Measurements from ENCODE around the gene ABR.
"Not testable (repeated sequence)": the region's sequence is repeated elsewhere in the genome, so short reads cannot be mapped to it uniquely, and the experiment has no call there.

Gene ABR

GRCh38 chr17:1122533-1123392 lies 57.0 kb downstream of the ABR start:
- DNase-seq (ENCODE audit: low spot score) = peak; percentile 65

- not testable (repeated sequence) for DNase-seq (ENCODE audit: low spot score)
These were observed 58.4 kb downstream of the ABR start for GRCh38 chr17:1121442-1121817.

GRCh38 chr17:1120596-1121441 lies 59.0 kb downstream of the ABR start:
- DNase-seq (ENCODE audit: low spot score) = no peak

DNA sequence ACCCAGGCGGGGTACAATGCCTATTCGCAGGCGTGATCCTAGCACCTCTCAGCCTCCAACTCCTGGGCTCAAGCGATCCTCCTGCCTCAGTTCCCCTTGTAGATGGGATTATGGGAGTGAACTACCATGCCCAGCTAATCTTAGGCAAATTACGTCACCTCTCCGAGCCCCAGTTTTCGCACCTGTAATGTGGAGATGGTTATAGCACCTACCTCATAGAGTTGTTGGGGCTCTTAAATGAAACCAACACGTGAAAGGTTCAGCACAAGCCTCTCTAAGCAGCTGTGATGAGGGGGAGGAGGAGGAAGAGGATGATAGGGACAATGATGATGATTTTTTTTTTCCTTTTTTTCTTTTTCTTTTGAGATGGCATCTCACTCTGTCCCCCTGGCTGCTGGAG lies 59.9 kb downstream of the ABR start:
- no peak for DNase-seq (ENCODE audit: low spot score)

DNA sequence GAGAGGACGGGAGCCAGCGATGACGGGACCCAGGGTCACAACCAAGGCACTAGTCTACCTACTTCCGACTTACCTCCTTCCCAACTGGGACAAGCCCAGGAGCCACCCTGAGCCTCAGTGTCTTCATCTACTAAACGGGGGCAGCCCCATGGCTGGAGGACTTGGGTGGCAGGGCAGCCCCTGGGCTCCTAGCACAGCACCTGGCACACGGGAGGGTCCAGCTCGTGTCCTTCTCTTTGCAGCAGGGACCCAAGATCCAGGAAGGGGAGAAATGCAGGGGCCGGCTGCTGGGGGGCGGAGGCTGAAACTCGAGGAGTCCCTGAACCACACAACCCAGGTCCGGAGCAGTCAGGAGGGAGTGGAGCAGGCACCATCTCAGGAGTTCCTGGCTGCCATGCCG lies 63.2 kb downstream of the ABR start:
- no peak for DNase-seq (ENCODE audit: low spot score)

GRCh38 chr17:1112875-1113274 lies 66.9 kb downstream of the ABR start:
- no peak for DNase-seq (ENCODE audit: low spot score)

- no peak for DNase-seq (ENCODE audit: low spot score)
These were observed 68.0 kb downstream of the ABR start for GRCh38 chr17:1111599-1112443.

- DNase-seq (ENCODE audit: low spot score) = no peak
These were observed 68.8 kb downstream of the ABR start for GRCh38 chr17:1110862-1111598.

GRCh38 chr17:1110541-1110861 lies 69.3 kb downstream of the ABR start:
- no peak for DNase-seq (ENCODE audit: low spot score)

GRCh38 chr17:1109606-1110540 lies 69.9 kb downstream of the ABR start:
- DNase-seq (ENCODE audit: low spot score) = peak; percentile 51

GRCh38 chr17:1108765-1109605 lies 70.8 kb downstream of the ABR start:
- DNase-seq (ENCODE audit: low spot score) = no peak

DNA sequence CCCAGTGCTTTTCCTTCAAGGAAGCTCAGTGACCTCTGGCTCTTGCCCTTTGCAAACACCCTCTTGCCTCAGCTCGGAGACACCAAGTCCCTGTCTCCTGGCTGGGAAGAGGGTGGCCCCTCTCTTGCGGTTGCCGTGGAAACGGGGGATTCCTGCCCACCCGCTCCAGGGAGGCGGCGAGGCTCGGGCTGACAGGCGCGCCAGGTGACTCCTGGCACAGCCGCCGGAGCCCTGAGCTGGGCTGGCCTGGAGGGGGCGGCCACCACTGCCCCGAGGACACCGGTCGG lies 71.4 kb downstream of the ABR start:
- peak; percentile 46 for DNase-seq (ENCODE audit: low spot score)

DNA sequence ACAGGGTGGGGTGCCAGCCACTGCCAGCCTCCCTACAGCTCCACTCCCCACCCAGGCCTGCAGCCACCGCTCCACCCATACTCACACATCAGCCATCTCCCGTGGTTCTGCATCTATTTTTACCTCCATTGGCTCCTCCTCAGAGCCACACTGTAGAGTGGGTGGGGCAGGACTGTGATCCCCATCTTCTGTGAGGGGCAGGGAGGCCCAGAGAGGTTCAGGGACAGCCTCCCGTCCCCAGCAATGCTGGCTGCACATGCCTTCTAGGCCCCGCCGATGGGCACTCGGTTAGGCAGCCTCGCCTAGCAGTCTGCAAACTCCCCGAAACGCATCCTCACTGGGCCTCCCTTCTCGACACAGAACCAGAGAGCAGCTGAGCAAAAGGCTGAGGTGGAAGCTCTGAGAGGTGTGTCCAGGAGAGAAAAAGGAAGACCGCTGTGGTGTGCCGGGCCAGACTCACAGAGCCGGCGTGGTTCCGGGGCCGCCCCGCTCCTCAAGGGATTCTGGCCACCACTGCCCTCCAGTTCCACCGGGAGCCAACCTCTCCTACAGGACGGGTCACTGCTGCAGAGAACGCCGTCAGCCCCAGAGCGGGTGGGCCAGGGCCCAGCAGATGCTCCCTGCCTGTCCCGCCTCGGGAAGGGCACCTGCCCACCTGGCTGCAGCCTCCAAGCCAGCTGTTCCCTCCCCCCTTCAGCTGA lies 71.9 kb downstream of the ABR start:
- DNase-seq (ENCODE audit: low spot score) = no peak

DNA sequence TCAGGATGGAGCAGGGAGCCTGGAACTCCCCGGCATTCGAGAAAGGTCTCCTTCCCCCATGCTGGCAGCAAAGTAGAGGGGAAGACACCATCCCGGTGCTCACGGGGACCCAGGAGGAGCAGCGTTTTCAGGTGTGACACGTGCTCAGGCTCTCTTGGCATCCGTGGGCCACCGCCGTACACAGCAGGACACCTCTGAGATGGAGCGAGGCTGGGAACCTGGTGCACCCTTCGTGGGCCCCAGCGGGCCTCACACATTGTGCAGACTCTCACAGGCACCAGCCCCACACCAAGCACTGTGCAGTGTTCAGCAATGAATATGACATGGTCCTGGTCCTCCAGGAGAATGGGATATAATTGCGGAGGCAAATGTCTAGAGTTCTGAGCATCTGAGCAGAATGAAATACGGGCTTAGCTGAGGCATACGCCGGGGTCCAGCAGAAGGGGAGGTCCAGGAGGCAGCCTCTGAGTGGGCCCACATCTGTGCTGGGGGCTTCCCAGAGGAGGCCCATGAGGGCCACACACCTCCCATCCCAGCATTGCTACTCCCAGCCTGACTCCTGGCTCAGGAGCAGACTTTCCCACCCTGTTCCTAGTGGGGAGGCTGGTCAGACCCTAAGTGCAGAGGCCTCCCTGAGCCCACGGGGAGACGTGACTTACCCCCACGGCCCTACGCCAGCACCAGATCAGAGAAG lies 72.6 kb downstream of the ABR start:
- DNase-seq (ENCODE audit: low spot score) = no peak

DNA sequence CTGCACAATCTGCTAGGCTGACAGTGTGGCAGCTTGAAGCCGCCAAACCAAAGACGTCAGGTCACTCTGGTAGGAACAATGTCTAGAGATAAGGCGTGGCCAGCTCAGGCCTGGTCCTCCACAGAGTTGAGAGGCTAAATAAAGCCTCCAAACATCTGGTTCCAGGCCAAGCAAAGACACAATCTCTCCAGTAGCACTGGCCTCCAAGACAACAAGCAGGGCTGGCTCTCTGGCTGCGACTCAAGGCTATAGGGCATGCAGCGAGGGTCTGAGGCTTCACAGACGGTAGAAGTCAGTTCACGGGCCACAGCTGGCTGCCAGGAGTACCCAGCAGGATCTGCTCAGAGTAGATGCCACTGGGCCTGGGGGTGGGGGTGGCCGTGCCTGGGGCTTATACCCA lies 75.6 kb downstream of the ABR start:
- no peak for DNase-seq (ENCODE audit: low spot score)

DNA sequence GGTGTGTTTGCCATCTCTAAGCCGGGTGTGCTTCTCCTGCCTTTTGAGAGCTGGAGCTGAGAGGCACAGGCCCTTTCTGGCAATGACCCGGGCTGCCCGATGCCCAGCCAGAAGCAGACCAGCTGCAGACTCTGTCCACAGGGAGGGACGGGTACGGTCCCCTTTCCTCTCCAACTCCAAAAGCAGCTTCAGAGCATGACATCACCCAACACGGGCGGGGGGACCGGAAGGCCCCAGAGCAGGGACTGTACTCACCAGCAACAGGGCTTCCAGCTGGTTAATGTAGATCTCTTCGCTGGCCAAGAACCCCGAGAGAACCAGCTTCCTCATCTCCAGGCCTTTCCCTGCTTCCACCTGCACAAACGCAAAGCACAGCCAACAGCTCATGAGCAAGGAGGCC lies 79.4 kb downstream of the ABR start:
- no peak for DNase-seq (ENCODE audit: low spot score)

GRCh38 chr17:1099242-1099641 lies 80.5 kb downstream of the ABR start:
- no peak for DNase-seq (ENCODE audit: low spot score)
